ENCODE data around the gene TXNRD2. TPM values are rescaled to one million over a fixed set of nuclear protein-coding genes. Genes with fewer than 3 reads are reported as not detected.

TXNRD2 gene
- total RNA-seq, 1 experiment from 2014 or later: 39.9 TPM

DNA sequence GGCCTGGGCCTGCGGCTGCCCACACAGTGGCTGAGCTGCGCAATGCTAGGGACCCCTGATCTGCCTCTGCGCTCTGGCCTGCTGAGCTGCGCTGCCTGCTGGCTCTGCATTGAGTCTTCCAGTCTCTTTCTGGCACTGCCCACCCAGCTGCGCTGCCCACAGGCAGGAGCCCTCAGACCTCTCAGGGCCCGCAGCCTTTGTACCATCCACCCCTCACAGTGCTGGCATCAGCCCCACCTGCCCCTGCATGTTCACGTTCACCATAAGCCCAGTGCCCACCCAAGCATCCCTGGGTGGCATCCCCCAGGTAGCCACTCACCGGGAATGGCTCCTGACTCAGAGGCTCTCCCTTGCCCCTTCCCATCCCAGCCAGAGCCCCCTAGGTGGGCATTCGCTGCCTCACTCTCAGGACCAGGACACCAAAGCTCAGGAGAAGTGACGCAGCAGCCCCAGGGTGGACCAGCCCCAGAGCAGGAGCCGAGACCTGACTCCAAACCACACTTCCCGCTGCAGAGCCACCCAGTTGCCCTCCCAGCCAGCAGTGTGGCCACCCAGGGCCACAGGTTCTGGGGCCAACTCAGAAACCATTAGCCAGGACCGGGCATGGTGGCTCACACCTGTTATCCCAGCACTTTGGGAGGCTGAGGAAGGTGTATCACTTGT lies 21.8 kb downstream of the TXNRD2 start:
- BruUV-seq (replicated peaks): no TSS peak
- no peak for DNase-seq (ENCODE audit: unreplicated experiment)
- ChIA-PET CTCF (interaction anchor here (0.5 to 1.4 kb wide), 2 partner anchors 10 to 38 kb away, joined by 3 to 4 read pairs; no protein-coding TSS in a partner anchor), POLR2A (no interaction called here)
- H3K27me3 Mint-ChIP-seq (ENCODE audit: insufficient read depth, unreplicated experiment): no peaks in the 10 kb centered on the region
- no peak overlapping the region for H3K27ac Mint-ChIP-seq (ENCODE audit: low read depth, unreplicated experiment)
- intact Hi-C loops (cut with micrococcal nuclease): no loop called here
- H3K4me3 Mint-ChIP-seq (ENCODE audit: unreplicated experiment): no peak overlapping the region
- no peak for TF ChIP-seq CTCF (IDR thresholded peaks at IDR 0.05; ENCODE audit: unreplicated experiment)
- peaks cover 61% of the 10 kb centered on the region for H3K36me3 Mint-ChIP-seq (ENCODE audit: insufficient read depth, unreplicated experiment)
- H3K9me3 Mint-ChIP-seq (ENCODE audit: unreplicated experiment): no peaks in the 10 kb centered on the region
- no peaks in the 10 kb centered on the region for H3K4me1 Mint-ChIP-seq (ENCODE audit: insufficient read depth, unreplicated experiment)

GRCh38 chr22:19918332-19919106 lies 23.1 kb downstream of the TXNRD2 start:
- Mint-ChIP-seq H3K4me1 (ENCODE audit: insufficient read depth, unreplicated experiment) (no peaks in the 10 kb centered on the region), H3K27ac (ENCODE audit: low read depth, unreplicated experiment) (no peak overlapping the region), H3K9me3 (ENCODE audit: unreplicated experiment) (no peaks in the 10 kb centered on the region), H3K4me3 (ENCODE audit: unreplicated experiment) (no peak overlapping the region), H3K27me3 (ENCODE audit: insufficient read depth, unreplicated experiment) (no peaks in the 10 kb centered on the region), H3K36me3 (ENCODE audit: insufficient read depth, unreplicated experiment) (peaks cover 67% of the 10 kb centered on the region)
- no peak for TF ChIP-seq CTCF (IDR thresholded peaks at IDR 0.05; ENCODE audit: unreplicated experiment)
- BruUV-seq (replicated peaks): no TSS peak
- ChIA-PET POLR2A (no interaction called here), CTCF (interaction anchor here (1.2 to 1.6 kb wide), 3 partner anchors 8 to 188 kb away, joined by 4 to 7 read pairs (median 5); no protein-coding TSS in a partner anchor)
- intact Hi-C loops (cut with micrococcal nuclease): no loop called here
- no peak for DNase-seq (ENCODE audit: unreplicated experiment)

GRCh38 chr22:19917389-19918138 lies 24.1 kb downstream of the TXNRD2 start:
- Mint-ChIP-seq H3K36me3 (ENCODE audit: insufficient read depth, unreplicated experiment) (peaks cover 65% of the 10 kb centered on the region), H3K27ac (ENCODE audit: low read depth, unreplicated experiment) (no peak overlapping the region), H3K4me1 (ENCODE audit: insufficient read depth, unreplicated experiment) (no peaks in the 10 kb centered on the region), H3K4me3 (ENCODE audit: unreplicated experiment) (no peak overlapping the region), H3K27me3 (ENCODE audit: insufficient read depth, unreplicated experiment) (no peaks in the 10 kb centered on the region), H3K9me3 (ENCODE audit: unreplicated experiment) (no peaks in the 10 kb centered on the region)
- POLR2A ChIA-PET: interaction anchor here (0.6 kb wide), 1 partner anchor 15 kb away, joined by 3 read pairs; no protein-coding TSS in a partner anchor
- BruUV-seq (replicated peaks): no TSS peak
- CTCF ChIA-PET: interaction anchor here (0.7 to 1.6 kb wide), 3 partner anchors 162 to 187 kb away, joined by 4 to 7 read pairs (median 5); no protein-coding TSS in a partner anchor
- DNase-seq (ENCODE audit: unreplicated experiment): no peak
- intact Hi-C loops (cut with micrococcal nuclease): no loop called here
- TF ChIP-seq CTCF (IDR thresholded peaks at IDR 0.05; ENCODE audit: unreplicated experiment): no peak

DNA sequence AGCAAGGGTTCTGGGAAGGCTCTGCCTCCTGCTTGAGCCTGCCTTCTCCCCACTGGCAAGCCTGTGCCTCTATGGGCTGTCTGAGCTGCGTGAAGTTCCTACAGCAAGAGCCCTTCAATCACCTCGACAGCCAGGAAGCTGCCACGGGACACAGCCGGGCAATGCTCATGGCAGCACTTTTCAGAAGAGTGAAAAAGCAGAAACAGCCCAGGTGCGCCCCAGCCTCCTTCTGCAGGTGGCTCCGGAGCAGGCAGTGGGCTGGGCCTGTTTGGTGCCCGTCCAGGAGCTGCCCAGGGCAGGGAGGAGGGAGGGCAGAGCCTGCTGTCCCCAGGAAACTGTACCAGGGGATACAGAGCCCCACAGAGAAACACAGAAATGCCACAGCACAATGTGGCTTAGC lies 24.7 kb downstream of the TXNRD2 start:
- no peaks in the 10 kb centered on the region for H3K27me3 Mint-ChIP-seq (ENCODE audit: insufficient read depth, unreplicated experiment)
- BruUV-seq (replicated peaks): no TSS peak
- peaks cover 63% of the 10 kb centered on the region for H3K36me3 Mint-ChIP-seq (ENCODE audit: insufficient read depth, unreplicated experiment)
- ChIA-PET CTCF (interaction anchor here (0.6 to 2.0 kb wide), 3 partner anchors 41 to 186 kb away, joined by 3 to 9 read pairs (median 4); no protein-coding TSS in a partner anchor), POLR2A (interaction anchor here (0.6 kb wide), 1 partner anchor 15 kb away, joined by 3 read pairs; no protein-coding TSS in a partner anchor)
- H3K4me1 Mint-ChIP-seq (ENCODE audit: insufficient read depth, unreplicated experiment): no peaks in the 10 kb centered on the region
- H3K4me3 Mint-ChIP-seq (ENCODE audit: unreplicated experiment): no peak overlapping the region
- no peak for TF ChIP-seq CTCF (IDR thresholded peaks at IDR 0.05; ENCODE audit: unreplicated experiment)
- H3K27ac Mint-ChIP-seq (ENCODE audit: low read depth, unreplicated experiment): no peak overlapping the region
- DNase-seq (ENCODE audit: unreplicated experiment): no peak
- intact Hi-C loops (cut with micrococcal nuclease): no loop called here
- H3K9me3 Mint-ChIP-seq (ENCODE audit: unreplicated experiment): no peaks in the 10 kb centered on the region
